ENCODE data around the gene PACSIN2.

GRCh38 chr22:43008921-43009320 lies 6.0 kb downstream of the PACSIN2 start:
- TF ChIP-seq REST (IDR thresholded peaks at IDR 0.05) (no peak), SMC3 (IDR thresholded peaks at IDR 0.05) (no peak), POLR2A (IDR thresholded peaks at IDR 0.05; ENCODE audit: low read length) (no peak), EHMT2 (IDR thresholded peaks at IDR 0.05; ENCODE audit: low read depth) (no peak), EP300 (IDR thresholded peaks at IDR 0.05) (no peak), BCL3 (IDR thresholded peaks at IDR 0.05) (no peak), JUNB (IDR thresholded peaks at IDR 0.05) (no peak), MAX (IDR thresholded peaks at IDR 0.05) (no peak), E2F6 (IDR thresholded peaks at IDR 0.05; ENCODE audit: borderline replicate concordance, low read depth) (no peak), CTCF (IDR thresholded peaks at IDR 0.05) (no peak), HMGXB4 (CRISPR knock-in tag; IDR thresholded peaks at IDR 0.05; ENCODE audit: borderline replicate concordance) (no peak)

Measured in A549 (cell line).